Stimulated activated naive CD8-positive, alpha-beta T cell treated with anti-CD3 and anti-CD28 coated beads, Interleukin-15, Interleukin-2, amounts not matched to agents 100 U/mL and 50 U/mL, for 24 hours (primary cell): ENCODE data around the gene CMIP.
"Not testable (repeated sequence)": the region's sequence is repeated elsewhere in the genome, so short reads cannot be mapped to it uniquely, and the experiment has no call there.

ENCODE experiments used
- ATAC-seq: fragments of 150-1000 bp; cut with Tn5 transposase; one replicate; pipeline ENCODE4 v1.10.0; 2021
- DNase-seq: peaks from one replicate; pipeline ENCODE4 v3.0.0; 2021

Gene CMIP

GRCh38 chr16:81517629-81518438 is 73.2 kb downstream of the CMIP start:
- ATAC-seq (no peak), DNase-seq (no peak)

GRCh38 chr16:81518439-81518757 is 73.8 kb downstream of the CMIP start:
- DNase-seq (no peak), ATAC-seq (no peak)

GRCh38 chr16:81519301-81520150 is 74.9 kb downstream of the CMIP start:
- DNase-seq (no peak), ATAC-seq (no peak)

- DNase-seq (no peak), ATAC-seq (no peak)
These were observed 75.5 kb downstream of the CMIP start for GRCh38 chr16:81520151-81520470.

DNA sequence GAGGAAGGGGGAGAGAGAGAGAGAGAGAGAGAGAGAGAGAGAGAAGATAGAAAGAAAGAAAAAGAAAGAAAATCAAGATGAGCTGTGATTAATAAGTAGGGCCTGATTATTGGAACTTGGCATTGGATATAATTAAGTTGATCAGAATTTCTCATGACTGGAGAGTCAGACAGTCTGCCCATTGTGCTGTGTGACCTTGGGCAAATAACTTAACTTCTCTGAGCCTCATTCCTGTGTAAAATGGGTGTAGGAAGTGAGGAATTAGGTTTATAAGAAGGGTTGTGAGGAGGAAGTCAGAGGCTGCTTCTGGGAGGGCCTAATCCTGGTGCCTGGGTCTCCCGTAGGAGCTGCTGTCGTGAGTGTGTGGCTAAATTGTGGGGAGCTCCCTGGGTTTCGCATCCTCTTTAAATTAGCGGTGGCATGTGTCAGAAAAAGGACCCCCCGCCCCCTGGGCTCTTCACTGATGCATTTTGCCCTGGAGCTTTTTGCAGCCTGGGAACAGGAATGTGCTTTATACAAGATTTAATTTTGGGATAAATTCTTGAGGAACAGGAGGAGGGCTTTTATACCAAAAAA is 76.0 kb downstream of the CMIP start:
- DNase-seq, result no peak
- no peak for ATAC-seq

DNA sequence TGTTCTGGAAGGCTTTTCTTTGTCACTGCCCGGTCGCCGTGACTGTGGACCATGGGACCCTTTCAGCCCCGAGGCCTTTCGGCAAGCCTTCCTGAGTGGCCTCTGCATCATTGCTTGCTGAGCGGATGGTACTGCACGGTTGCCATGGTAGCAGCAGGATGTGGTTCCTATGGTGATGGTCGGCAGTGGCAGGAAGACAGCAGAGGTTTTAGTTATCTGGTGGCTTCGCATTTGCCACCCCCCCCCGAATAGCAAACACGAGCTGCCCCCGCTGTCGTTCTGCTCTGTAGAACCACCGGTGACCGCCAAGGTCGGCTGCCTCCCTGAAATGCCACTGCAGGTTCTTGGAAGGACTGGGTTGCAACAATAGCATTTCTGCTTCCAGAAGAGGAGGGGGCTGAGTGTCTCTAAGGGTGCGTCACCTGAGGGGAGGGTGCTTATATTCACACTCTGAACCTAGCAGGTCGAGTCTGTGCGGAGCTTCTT is 76.6 kb downstream of the CMIP start:
- DNase-seq, result peak; percentile 68
- peak; percentile 71 for ATAC-seq

DNA sequence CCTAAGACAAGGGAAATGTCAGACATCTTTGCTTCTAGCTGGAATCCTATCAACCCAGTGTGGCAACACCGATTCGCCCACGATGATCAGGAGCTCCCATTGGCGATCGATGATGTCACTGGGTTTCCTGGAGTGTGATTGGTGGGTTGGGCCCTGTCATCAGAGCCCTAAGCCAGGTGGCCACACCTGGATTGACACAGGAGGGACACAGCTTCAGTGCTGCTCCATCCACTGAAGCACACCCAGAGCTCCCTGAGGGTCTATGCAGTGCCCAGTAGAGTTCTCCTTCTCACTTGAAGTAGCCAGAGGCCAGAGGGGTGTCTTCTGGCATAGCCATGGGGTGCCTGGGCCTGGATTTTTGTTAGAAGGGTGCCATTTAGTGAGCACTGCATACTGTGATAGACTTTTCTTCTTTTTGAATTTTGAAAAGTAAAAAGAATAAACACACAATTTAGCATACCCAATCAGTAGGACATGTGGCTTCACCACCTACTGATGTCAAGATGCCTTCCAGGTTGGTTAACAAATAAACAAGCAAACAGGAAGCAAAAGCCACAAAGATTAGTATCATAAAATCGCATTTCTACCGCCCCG is 77.6 kb downstream of the CMIP start:
- DNase-seq (no peak), ATAC-seq (no peak)

GRCh38 chr16:81522851-81523250 is 78.2 kb downstream of the CMIP start:
- not testable (repeated sequence) for ATAC-seq, DNase-seq

DNA sequence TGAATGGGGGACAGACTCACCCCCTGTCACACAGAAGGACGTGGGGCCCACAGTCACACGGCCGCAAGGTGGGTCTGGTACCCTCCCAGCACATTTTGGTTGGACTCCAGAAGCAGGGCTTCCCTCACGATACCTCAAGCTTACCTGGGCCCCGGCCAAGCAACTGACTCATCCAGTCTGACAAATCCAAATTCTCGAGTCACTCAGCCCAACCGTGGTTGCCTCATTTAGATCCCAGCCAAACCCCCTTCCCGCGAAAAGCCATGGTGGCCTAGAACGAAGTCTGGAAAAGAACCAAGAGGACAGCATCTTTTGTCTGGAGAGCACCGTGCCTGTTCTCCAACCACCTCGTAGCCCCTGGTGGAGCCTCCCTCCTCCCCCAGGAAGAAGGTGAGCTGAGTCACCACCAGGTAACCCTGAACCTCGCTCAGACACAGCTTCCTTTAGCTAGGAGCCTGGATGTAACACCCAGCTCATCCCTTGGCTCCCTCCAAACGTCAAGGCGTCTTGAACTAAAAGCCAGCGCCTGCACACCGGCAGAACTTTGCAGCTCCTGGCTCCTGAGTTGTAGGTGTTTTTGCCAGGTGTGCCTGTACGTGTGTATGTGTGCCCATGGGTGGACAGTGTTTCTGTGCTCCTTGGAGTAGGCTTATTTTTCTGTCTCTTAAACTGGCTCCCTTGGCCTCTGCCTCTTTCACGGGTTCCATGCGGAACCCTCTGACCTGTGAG is 78.9 kb downstream of the CMIP start:
- no peak for DNase-seq
- no peak for ATAC-seq

DNA sequence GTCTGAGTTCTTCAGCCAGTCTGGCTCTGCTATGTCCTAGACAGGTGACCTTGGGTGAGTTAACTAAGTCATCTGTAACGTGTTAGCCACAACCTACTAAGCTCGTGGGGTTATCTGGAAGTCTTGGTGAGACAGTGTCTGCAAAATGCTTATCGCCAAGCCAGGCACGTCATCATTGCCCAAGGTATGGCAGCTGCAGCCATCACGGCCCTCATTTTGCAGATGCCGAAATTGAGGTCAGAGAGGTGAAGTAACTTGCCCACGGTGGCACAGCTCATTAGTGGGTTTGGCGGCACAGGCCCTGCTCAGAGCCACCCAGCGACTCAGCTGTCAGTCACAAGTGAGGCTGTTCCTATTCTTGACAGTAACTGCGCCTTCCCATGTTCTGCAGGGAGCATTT is 79.8 kb downstream of the CMIP start:
- peak; percentile 39 for ATAC-seq
- peak; percentile 20 for DNase-seq

GRCh38 chr16:81524885-81525284 is 80.3 kb downstream of the CMIP start:
- not testable (repeated sequence) for DNase-seq, ATAC-seq

DNA sequence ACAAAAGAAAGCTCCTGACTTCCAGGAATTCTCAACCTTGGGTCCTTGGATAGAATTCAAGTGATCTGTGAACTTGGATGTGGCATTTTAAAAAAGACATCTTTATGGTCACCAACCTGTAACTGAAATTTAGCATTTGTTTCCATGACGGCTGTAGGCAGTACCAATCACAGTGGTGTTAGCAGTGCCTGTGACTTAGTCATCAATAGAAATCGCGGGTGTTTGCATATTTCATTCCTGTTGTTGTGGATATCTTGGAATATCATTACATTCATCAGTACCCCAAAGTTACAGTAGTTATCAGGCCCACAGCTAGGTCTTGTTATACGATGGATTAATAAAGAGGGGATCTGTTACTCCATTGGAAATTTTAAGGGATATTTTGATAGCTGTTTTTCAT is 81.6 kb downstream of the CMIP start:
- no peak for DNase-seq
- no peak for ATAC-seq

DNA sequence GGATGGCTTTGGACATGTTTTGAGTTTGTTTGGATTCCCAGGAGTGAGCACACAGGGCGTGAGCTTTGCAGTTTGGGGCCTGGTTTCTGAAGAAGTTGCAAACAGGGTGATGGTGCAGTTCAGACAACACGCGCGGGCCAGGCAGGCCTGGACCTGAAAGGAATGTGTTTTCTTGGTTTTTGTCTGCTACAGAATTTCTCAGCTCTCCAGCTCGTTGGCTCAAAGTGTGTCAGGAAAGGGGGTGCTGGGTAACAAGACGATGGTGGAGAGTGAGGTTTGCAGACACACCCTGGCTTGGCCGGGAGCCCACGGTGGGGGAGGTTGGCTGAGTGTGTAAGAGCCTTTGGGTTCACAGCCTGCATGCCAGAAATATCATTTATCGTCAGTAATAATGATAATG is 82.3 kb downstream of the CMIP start:
- DNase-seq (no peak), ATAC-seq (no peak)

- no peak for DNase-seq
- no peak for ATAC-seq
These were observed 83.0 kb downstream of the CMIP start for GRCh38 chr16:81527477-81528178.

GRCh38 chr16:81528256-81528655 is 83.6 kb downstream of the CMIP start:
- DNase-seq (no peak), ATAC-seq (no peak)

- DNase-seq, result no peak
- no peak for ATAC-seq
These were observed 85.7 kb downstream of the CMIP start for GRCh38 chr16:81530296-81530721.

GRCh38 chr16:81530814-81531213 is 86.2 kb downstream of the CMIP start:
- DNase-seq (no peak), ATAC-seq (no peak)

GRCh38 chr16:81531419-81531821 is 86.8 kb downstream of the CMIP start:
- DNase-seq (no peak), ATAC-seq (no peak)

- no peak for DNase-seq
- no peak for ATAC-seq
These were observed 88.0 kb downstream of the CMIP start for GRCh38 chr16:81532491-81533174.

DNA sequence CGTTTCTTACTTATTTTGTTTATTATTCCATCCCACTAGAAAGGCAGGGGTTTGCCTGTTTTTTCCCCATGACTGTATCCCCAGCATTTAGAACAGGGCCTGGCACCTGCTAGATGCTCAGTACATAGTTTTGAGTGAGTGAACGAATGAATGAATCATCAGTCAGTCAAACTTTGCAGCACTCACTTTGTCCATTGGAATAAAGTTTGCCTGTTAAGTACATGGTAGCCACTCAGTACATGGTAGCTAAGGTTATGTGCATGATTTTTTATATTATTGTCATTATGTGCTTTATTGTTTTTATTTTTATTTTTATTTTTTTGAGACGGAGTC is 88.5 kb downstream of the CMIP start:
- DNase-seq (no peak), ATAC-seq (no peak)
